IPS DF 4.7 (cell line): ENCODE data around the gene GNL2.

Experiments
- DNase-seq: peaks from one replicate; pipeline ENCODE4 v3.0.0-alpha.2; 2013; ENCODE audit warnings: low spot score; ENCODE audit errors: extremely low read depth

The GNL2 gene

DNA sequence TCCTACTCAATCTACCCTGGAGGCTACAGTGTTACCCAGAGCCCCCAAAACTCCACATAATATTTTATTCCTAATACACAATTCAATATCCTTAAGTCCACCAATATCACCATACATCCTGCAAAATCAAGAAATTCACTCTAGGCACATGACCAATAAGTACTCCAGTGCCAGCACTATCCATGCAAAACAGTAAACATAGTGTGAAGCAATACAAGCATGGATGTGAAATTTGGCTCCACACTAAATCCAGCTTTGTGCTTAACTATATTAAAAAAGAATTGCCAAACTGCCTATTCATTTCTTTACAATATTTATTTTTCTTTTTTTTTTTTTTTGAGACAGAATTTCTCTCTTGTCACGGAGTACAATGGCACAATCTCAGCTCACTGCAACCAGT, 78.2 kb downstream of the GNL2 start:
- no peak for DNase-seq
